Measurements from ENCODE around the gene OTUD5. TPM values are rescaled to one million over a fixed set of nuclear protein-coding genes. Genes with fewer than 3 reads are reported as not detected.

The OTUD5 gene
- polyA plus RNA-seq, 5 donors = 46.3 to 59.4 (median 55.7) TPM

GRCh38 chrX:48914593-48915493, 42.6 kb downstream of the OTUD5 start:
- DNase-seq = no peak

- DNase-seq = no peak
These were observed 43.6 kb downstream of the OTUD5 start for GRCh38 chrX:48913605-48914366.

- peak; percentile 64 to 67 for DNase-seq
These were observed 45.8 kb downstream of the OTUD5 start, which contains the start of gene SLC35A2 for GRCh38 chrX:48911412-48912182. Gene SLC35A2, minus strand, starts transcription at chrX:48911646. Its CDS starts 10 bp downstream, at chrX:48911636.

- no peak for DNase-seq
These were observed 46.4 kb downstream of the OTUD5 start for GRCh38 chrX:48910926-48911411.

- no peak for DNase-seq
These were observed 47.6 kb downstream of the OTUD5 start for GRCh38 chrX:48909703-48910294.

DNA sequence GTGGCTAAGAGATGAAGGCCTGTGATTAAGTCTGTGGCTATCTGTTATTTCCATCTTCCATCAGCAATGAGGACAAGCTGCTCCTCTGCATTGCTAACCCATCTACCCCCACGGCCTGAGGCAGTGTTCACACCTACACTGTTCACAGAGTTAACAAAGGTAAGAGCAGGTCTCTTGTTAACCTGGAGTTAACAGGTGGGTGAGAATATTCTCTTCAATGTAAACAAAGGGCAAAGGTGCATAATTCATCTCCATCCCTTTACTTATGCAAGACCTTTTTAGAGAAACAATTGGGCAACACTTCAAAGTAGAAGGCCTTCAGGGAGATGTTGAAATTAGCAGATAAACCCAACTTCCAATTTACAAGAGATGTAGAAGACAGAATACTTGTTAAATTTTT, 48.8 kb downstream of the OTUD5 start:
- DNase-seq = no peak

- DNase-seq = no peak
These were observed 52.2 kb downstream of the OTUD5 start for GRCh38 chrX:48905090-48905790.

DNA sequence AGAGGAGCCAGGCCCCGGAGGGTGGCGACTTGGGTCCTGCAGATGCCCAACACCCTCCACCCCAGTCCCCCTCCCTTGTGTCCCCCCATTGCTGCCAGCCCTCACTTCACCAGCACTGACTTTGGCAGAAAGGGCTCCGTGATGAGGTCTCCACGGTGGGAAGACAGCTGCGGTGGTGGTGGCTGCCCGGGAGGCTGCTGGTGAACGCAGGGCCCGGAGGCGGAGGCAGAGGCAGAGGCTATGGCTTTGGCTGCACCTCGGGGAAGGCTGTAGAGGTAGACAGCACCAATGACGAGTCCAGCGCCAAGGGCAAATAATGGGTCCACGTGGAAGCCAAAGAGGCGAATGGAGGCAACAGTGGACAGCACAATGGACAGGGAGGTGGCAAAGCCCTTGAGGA, 52.8 kb downstream of the OTUD5 start:
- no peak for DNase-seq

DNA sequence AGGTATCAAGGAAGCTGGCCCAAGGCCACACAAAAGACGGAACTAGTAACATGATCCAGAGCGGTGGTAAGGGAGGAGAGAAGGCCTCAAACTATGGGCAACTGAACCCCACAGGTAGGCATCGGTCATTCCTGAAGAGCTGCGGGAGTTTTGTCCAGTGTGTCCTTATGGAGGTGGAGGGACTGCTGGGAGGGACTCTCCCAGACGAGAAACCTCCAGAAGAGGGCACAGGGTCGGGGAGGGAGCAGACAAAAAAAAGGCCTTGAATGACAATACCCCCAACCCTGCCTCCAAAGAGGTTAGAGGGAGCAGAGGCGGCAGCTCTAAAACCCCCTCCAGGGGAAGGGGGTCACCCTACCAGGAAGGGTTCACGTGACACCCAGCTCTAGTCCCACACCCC, 53.2 kb downstream of the OTUD5 start:
- DNase-seq = no peak

- DNase-seq = no peak
These were observed 54.1 kb downstream of the OTUD5 start for GRCh38 chrX:48903290-48903689.

GRCh38 chrX:48902776-48903175, 54.6 kb downstream of the OTUD5 start:
- no peak for DNase-seq

DNA sequence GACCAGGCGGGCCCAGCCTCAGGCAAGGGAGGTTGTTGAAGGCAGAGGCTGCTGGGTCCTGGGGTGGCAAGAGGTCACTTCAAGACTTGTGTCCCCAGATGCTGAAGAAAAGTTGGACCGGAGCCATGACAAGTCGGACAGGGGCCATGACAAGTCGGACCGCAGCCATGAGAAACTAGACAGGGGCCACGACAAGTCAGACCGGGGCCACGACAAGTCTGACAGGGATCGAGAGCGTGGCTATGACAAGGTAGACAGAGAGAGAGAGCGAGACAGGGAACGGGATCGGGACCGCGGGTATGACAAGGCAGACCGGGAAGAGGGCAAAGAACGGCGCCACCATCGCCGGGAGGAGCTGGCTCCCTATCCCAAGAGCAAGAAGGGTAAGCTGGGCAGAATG, 55.3 kb downstream of the OTUD5 start:
- no peak for DNase-seq

DNA sequence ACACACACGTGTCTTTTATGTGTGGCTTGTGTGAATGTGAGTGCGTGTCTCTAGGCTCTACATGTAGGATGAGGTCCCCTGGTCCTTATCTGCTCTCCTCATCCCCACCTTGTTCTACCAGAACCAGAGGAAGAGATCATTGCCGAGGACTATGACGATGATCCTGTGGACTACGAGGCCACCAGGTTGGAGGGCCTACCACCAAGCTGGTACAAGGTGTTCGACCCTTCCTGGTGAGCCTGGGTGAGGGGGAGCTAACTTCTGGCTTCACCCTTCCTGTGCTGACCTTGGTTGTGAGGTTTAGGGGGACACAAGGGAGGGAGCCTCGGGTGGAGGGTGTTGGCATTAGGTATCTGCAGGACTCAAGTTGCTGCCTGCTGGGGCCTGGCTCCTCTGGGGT, 56.3 kb downstream of the OTUD5 start:
- DNase-seq = no peak

- DNase-seq = no peak
These were observed 58.4 kb downstream of the OTUD5 start for GRCh38 chrX:48899078-48899410.

DNA sequence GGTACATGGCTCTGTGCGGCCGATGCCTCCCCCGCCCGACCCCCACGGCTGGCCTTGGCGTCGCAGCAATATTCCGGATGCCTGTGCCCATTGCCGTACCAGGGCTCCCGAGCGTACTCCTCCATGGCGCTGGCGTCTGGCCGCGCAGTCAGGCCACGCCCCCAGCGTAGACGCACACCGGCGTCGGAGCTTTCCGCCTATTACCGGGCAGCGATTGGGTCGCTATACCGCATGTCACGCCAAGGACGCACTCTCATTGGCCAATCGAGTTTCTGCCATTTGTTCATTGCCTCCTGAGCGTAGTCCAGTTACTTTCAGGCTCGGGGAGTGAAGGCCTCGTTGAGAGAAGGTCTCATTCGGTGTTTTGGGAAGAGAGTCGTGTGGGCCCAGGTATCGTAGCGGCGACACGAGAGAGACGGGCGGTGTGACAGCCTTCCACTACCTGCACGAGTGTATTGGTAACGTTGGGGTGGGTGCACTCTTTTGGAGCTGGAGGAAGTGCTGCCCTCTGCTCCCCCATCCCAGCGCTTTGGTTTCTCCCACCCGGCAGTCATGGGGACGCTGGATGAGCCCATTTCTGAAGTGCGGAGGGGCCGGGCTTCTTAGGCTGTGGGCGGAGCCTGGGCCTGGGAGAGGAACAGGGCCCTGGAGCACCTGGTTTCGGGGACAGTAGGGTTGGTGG, 59.6 kb downstream of the OTUD5 start, which contains the start of the genes PQBP1 and TIMM17B:
TSS of gene PQBP1 (plus strand) at position 306 of the 682 bp plus-strand sequence. CDS start 580 bp downstream, outside the sequence.
TSS of gene TIMM17B (minus strand) at position 144 of the 682 bp plus-strand sequence. CDS start at position 125, 19 bp downstream.
- peak; percentile 93 for DNase-seq

DNA sequence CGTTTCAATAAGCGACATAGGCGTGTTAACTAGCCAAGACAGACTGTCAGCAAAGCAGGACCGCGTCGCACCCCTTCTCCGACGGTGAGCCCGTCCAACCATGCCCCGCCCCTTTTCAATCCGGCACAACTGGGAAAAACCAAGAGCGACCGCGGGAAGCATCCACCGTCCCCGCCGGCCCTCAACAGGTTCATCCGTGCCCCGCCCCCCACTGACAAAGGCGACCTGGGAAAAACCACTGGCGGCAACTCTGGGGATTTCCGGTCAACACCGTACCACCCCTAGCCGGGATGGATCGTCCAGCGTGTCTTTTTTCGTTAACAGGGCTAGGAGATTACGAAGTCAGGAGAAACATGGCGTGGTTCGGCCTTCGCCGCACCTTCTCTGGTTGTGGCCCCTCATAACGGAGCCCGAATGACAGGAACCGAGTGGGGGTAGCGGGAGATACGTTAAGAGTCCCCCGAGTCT, 60.2 kb downstream of the OTUD5 start:
- DNase-seq = peak; percentile 62 to 66

DNA sequence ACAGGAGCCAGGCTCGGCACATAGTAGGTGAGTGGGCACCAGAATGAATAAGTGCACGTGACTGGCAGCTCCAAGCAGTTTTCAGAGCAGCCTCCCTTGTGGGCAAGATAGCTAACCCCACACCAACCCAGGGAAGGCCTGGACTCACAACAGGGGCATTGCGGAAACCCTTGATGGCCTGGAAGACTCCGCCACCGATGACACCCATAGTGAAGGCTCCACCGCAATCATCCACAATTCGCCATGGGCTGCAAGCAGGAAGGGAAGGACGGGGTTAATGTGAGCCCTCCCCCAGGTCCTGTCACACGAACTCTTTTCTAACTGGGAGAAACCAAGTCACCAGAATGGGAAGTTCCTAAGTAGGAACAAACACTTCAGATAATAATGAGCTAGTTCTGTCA, 60.8 kb downstream of the OTUD5 start:
- DNase-seq = no peak

DNA sequence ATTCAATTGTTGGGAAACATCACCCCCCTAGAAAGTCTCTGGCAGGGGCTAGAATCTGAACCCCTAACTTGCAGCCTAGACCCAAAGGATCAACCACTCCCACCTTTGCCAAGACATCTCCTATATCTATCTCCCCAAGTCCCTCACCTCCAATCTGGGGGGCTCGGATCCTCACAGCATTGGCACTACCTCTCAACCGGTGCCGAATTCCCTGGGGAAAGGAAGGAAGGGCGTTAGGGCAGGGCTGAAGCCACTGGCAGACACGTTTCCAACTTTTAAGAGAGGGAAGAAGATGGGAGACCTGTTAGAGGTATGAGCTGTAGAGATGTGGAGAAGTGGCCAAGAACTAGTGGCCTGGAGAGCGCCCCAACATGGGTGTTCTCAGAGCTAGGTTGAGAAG, 62.5 kb downstream of the OTUD5 start:
- DNase-seq = no peak

GRCh38 chrX:48893556-48894348, 63.7 kb downstream of the OTUD5 start:
- DNase-seq = no peak

All from right lung (tissue), 5 donors.